ENCODE measurements around the gene NPNT.
"Not testable (repeated sequence)": the region's sequence is repeated elsewhere in the genome, so short reads cannot be mapped to it uniquely, and the experiment has no call there.

NPNT gene

GRCh38 chr4:105894660-105895582 lies at the start of gene NPNT:
Gene NPNT (plus strand): TSS chr4:105895471. CDS start chr4:105895653, 182 bp downstream.
- Mint-ChIP-seq H3K9me3 (peaks cover 0 to 5% of the 10 kb centered on the region in 2 donors), H3K4me3 (peak within 1 kb of the TSS; percentile 74 to 76), H3K27me3 (peaks cover 84% of the 10 kb centered on the region), H3K4me1 (peaks cover 12% of the 10 kb centered on the region), H3K27ac (peak within 1 kb of the TSS in 1 of 2 donors; percentile 64)
- DNase-seq (peak in 1 of 2 donors; percentile 3), ATAC-seq (peak; percentile 47)

GRCh38 chr4:105845559-105845958 lies 49.7 kb upstream of the NPNT start:
- Mint-ChIP-seq H3K9me3 (no peaks in the 10 kb centered on the region), H3K4me3 (no peak overlapping the region), H3K27me3 (no peaks in the 10 kb centered on the region), H3K4me1 (no peaks in the 10 kb centered on the region), H3K27ac (no peak overlapping the region)
- DNase-seq = no peak
- no peak for ATAC-seq

- DNase-seq, ATAC-seq, H3K27me3 Mint-ChIP-seq, H3K4me1 Mint-ChIP-seq, H3K4me3 Mint-ChIP-seq, H3K9me3 Mint-ChIP-seq: not testable (repeated sequence)
- peak overlapping the region in 1 of 2 donors; percentile 90 for H3K27ac Mint-ChIP-seq
Measured at GRCh38 chr4:105848359-105848758, 46.9 kb upstream of the NPNT start.

GRCh38 chr4:105851196-105851595 lies 44.1 kb upstream of the NPNT start:
- ATAC-seq (no peak), DNase-seq (no peak)
- Mint-ChIP-seq H3K9me3 (peaks cover 7 to 23% of the 10 kb centered on the region in 2 donors), H3K27ac (no peak overlapping the region), H3K4me1 (no peaks in the 10 kb centered on the region), H3K27me3 (no peaks in the 10 kb centered on the region), H3K4me3 (no peak overlapping the region)

GRCh38 chr4:105852230-105852629 lies 43.0 kb upstream of the NPNT start:
- ATAC-seq, DNase-seq, H3K27ac Mint-ChIP-seq, H3K27me3 Mint-ChIP-seq, H3K4me3 Mint-ChIP-seq, H3K4me1 Mint-ChIP-seq: not testable (repeated sequence)
- peaks cover 13 to 33% of the 10 kb centered on the region in 2 donors for H3K9me3 Mint-ChIP-seq

GRCh38 chr4:105858466-105859040 lies 36.7 kb upstream of the NPNT start:
- Mint-ChIP-seq H3K4me3 (no peak overlapping the region), H3K27me3 (no peaks in the 10 kb centered on the region), H3K4me1 (no peaks in the 10 kb centered on the region), H3K27ac (no peak overlapping the region), H3K9me3 (peaks cover 37 to 75% of the 10 kb centered on the region in 2 donors)
- DNase-seq (no peak), ATAC-seq (no peak)

- no peaks in the 10 kb centered on the region for H3K4me1 Mint-ChIP-seq
- no peak overlapping the region for H3K27ac Mint-ChIP-seq
- no peak for ATAC-seq
- H3K9me3 Mint-ChIP-seq = peaks cover 37 to 71% of the 10 kb centered on the region in 2 donors
- DNase-seq = no peak
- H3K4me3 Mint-ChIP-seq = no peak overlapping the region
- no peaks in the 10 kb centered on the region for H3K27me3 Mint-ChIP-seq
Measured at GRCh38 chr4:105859233-105859632, 36.0 kb upstream of the NPNT start.

- no peaks in the 10 kb centered on the region for H3K4me1 Mint-ChIP-seq
- H3K4me3 Mint-ChIP-seq = no peak overlapping the region
- H3K27me3 Mint-ChIP-seq = no peaks in the 10 kb centered on the region
- H3K9me3 Mint-ChIP-seq = no peaks in the 10 kb centered on the region
- DNase-seq (no peak), ATAC-seq (no peak)
- no peak overlapping the region for H3K27ac Mint-ChIP-seq
Measured at GRCh38 chr4:105870963-105871362, 24.3 kb upstream of the NPNT start.

GRCh38 chr4:105871997-105872396 lies 23.3 kb upstream of the NPNT start:
- Mint-ChIP-seq H3K9me3 (no peaks in the 10 kb centered on the region), H3K4me1 (no peaks in the 10 kb centered on the region), H3K4me3 (no peak overlapping the region), H3K27me3 (no peaks in the 10 kb centered on the region), H3K27ac (no peak overlapping the region)
- ATAC-seq (no peak), DNase-seq (no peak)

GRCh38 chr4:105875233-105875632 lies 20.0 kb upstream of the NPNT start:
- Mint-ChIP-seq H3K27me3 (no peaks in the 10 kb centered on the region), H3K4me1 (no peaks in the 10 kb centered on the region), H3K27ac (no peak overlapping the region), H3K4me3 (no peak overlapping the region), H3K9me3 (no peaks in the 10 kb centered on the region)
- ATAC-seq (no peak), DNase-seq (no peak)

GRCh38 chr4:105878668-105879067 lies 16.6 kb upstream of the NPNT start:
- H3K9me3 Mint-ChIP-seq = peaks cover 0 to 4% of the 10 kb centered on the region in 2 donors
- H3K27ac Mint-ChIP-seq = no peak overlapping the region
- no peaks in the 10 kb centered on the region for H3K4me1 Mint-ChIP-seq
- no peak overlapping the region for H3K4me3 Mint-ChIP-seq
- peaks cover 9% of the 10 kb centered on the region for H3K27me3 Mint-ChIP-seq
- ATAC-seq (no peak), DNase-seq (no peak)

- H3K27me3 Mint-ChIP-seq = peaks cover 21% of the 10 kb centered on the region
- no peak overlapping the region for H3K4me3 Mint-ChIP-seq
- ATAC-seq (no peak), DNase-seq (no peak)
- H3K27ac Mint-ChIP-seq = no peak overlapping the region
- H3K9me3 Mint-ChIP-seq = peaks cover 6 to 13% of the 10 kb centered on the region in 2 donors
- no peaks in the 10 kb centered on the region for H3K4me1 Mint-ChIP-seq
Measured at GRCh38 chr4:105887508-105887907, 7.8 kb upstream of the NPNT start.

- Mint-ChIP-seq H3K4me3 (peak overlapping the region; percentile 74 to 76), H3K9me3 (no peaks in the 10 kb centered on the region), H3K27me3 (peaks cover 82% of the 10 kb centered on the region), H3K27ac (peak overlapping the region in 1 of 2 donors; percentile 64), H3K4me1 (peaks cover 12% of the 10 kb centered on the region)
- peak; percentile 12 to 25 for DNase-seq
- ATAC-seq = peak; percentile 67
Measured at GRCh38 chr4:105895583-105896460, 551 bp downstream of the NPNT start.

- peak in 1 of 2 donors; percentile 1 for DNase-seq
- no peak for ATAC-seq
- Mint-ChIP-seq H3K4me1 (peaks cover 12% of the 10 kb centered on the region), H3K9me3 (no peaks in the 10 kb centered on the region), H3K4me3 (peak overlapping the region; percentile 74 to 76), H3K27ac (no peak overlapping the region), H3K27me3 (peaks cover 80% of the 10 kb centered on the region)
Measured at GRCh38 chr4:105896461-105896942, 1.2 kb downstream of the NPNT start.
